HEK293 (cell line): ENCODE data around the gene CDC5L.

Experiments
- CTCF ChIP-seq: fragments of 450-650 bp; formaldehyde crosslinking; IDR thresholded peaks from 2 replicates; pipeline ENCODE4 v1.5.1; 2016; ENCODE audit warnings: missing biosample characterization, missing genetic modification characterization
- ZNF292 ChIP-seq: fragments of 450-650 bp; formaldehyde crosslinking; IDR thresholded peaks from 2 replicates; pipeline ENCODE4 v1.5.1; 2016; ENCODE audit warnings: low read depth, missing biosample characterization, missing genetic modification characterization, borderline replicate concordance
- ZNF501 ChIP-seq: fragments of 450-650 bp; formaldehyde crosslinking; IDR thresholded peaks from 2 replicates; pipeline ENCODE4 v1.5.1; 2016; ENCODE audit warnings: missing biosample characterization, missing genetic modification characterization

GRCh38 chr6:44485601-44486401, 98.3 kb downstream of the CDC5L start:
- TF ChIP-seq ZNF501 (tag by site-specific recombination) (no peak), ZNF292 (no peak), CTCF (no peak)
